ENCODE results near the gene KLF12.

Gene KLF12

GRCh38 chr13:74103970-74104555 lies 30.1 kb downstream of the KLF12 start:
- DNase-seq (ENCODE audit: low spot score) = no peak

DNA sequence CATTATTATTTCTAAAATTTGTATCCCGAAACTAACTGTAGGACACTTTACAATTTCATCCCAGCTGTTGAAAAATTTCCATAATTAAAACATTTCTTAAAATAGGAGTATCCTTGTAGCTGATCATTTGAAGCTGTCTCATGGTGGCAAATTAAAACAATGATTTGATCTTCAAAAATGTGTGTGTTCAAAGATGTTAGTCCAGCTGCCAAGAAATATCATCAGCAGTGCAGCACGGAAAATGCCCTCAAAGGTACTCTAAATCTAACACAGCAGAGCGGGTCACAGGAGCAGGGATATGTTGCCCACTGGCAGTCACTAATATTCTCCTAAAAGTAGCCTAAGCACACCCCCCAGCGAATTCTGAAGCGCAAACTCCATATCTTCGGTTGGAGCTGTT lies 31.0 kb downstream of the KLF12 start:
- no peak for DNase-seq (ENCODE audit: low spot score)

- no peak for DNase-seq (ENCODE audit: low spot score)
Measured at GRCh38 chr13:74102691-74103090, 31.5 kb downstream of the KLF12 start.

- DNase-seq (ENCODE audit: low spot score) = no peak
Measured at GRCh38 chr13:74101436-74101835, 32.8 kb downstream of the KLF12 start.

- no peak for DNase-seq (ENCODE audit: low spot score)
Measured at GRCh38 chr13:74098077-74098476, 36.1 kb downstream of the KLF12 start.

DNA sequence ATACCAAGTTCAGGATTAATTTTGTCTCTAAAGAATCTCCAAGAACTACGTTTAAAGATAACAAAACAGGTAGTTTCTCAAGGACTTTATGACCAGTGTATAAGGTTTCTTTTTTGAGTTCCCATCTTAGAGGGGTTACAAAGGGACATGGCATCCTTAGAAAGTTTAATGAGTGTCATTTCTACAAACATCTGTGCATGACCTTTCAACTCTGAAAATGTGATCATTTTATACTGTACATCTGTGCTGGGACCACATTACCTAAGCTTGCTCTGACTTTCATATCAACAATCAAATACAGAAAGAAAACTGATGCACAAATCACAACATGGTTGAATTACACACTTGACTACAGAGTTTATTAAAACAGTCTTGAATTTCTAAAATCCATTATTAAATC lies 37.1 kb downstream of the KLF12 start:
- no peak for DNase-seq (ENCODE audit: low spot score)

GRCh38 chr13:74093691-74094090 lies 40.5 kb downstream of the KLF12 start:
- DNase-seq (ENCODE audit: low spot score) = no peak

DNA sequence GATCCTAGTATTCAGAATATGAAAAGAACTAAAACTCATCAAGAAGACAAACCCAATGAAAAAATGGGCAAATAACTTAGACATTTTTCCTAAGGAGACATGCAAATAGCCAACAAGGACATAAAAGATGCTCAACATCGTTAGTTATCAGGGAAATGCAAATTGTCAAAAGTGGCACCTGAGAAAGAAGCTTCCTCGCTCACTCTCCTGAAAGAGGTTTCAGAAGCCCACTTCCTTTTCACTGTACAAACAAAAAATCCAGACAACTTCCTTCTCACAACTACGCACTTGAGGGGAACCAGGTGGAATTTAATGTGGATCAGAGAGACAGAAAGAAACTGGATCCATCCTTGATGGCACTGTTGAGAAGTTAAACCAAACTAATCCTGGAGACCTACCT lies 41.5 kb downstream of the KLF12 start:
- DNase-seq (ENCODE audit: low spot score) = no peak

DNA sequence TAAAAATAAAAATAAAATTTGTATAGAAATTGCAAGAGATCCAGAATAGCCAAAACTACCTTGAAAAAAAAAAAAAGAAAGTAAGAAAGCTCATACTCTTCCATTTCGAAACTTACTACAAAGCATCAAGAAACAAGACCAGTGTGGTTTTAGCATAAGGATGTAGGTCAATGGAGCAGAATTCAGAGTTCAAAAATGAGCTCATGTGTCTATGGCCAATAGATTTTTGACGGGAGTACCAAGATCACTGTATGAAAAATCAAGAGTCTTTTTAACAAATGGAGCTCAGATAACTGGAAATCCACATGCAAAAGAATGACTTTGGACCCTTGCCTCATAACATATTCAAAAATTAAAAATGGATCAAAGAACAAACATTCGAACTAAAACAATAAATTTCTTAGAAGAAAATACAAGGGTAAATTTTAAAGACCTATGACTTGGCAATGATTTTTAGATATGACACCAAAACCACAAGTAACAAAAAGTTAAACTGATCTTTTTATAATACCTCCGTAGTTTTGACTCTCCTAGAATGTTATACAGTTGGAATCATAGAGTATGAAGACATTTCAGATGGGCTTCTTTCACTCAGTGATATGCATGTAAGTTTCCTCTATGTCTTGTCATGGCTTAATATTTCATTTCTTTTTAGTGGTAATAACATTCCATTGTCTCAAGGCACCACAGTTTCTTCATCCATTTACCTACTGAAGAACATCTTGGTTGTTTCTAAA lies 43.2 kb downstream of the KLF12 start:
- DNase-seq (ENCODE audit: low spot score) = no peak

DNA sequence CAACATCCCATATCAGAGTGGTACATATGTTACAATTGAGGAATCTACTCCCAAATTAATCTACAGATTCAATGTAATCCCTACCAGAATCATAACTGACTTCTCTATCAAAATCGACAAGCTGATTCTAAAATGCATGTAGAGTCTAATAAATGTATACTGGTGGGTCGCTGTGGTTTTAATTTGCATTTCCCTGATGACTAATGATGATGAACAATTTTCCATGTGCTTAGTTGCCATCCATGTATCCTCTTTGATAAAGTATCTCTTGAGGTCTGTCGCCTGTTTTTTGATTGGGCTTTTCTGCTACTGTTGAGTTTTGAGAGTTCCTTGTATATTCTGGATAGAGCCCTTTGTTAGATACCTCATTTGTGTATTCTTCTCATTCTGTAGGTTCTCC lies 43.8 kb downstream of the KLF12 start:
- no peak for DNase-seq (ENCODE audit: low spot score)

DNA sequence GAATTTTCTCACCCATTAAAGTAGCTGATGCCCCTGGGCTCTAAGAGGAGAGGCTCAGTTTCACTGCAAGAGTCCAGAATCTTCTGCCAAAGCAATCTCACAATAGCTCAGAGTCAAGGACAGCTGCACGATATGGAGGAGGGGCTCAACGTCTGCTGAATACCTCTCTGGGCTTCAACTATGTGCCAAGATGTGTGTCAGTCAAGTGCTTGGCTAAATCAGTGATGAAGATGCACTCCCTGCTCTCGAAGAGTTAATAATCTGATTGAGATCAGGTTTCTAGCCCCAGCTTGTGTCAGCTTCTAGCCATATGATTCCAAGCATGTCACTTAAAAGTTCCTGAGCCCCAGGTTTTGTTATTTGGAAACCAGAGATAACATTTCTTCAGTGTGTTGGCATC lies 46.8 kb downstream of the KLF12 start:
- no peak for DNase-seq (ENCODE audit: low spot score)

Data from hematopoietic multipotent progenitor cell treated with erythropoietin and hydrocortisone succinate and interleukin-3 and kit ligand, for 15 days (in vitro differentiated cells).